Lower lobe of right lung (tissue), 2 donors: ENCODE data around the gene ESRRA. TPM values are rescaled to one million over a fixed set of nuclear protein-coding genes. Genes with fewer than 3 reads are reported as not detected.

Experiments used
- ATAC-seq, 2 donors: fragments of 200-7000 bp; cut with Tn5 transposase; one replicate each; pipeline ENCODE4 v1.9.1; 2020 to 2022; ENCODE audit warnings: mild to moderate bottlenecking in 2 of 2, moderate library complexity in 2 of 2
- DNase-seq: peaks from one replicate; pipeline ENCODE4 v3.0.0-alpha.2; 2020
- H3K27ac ChIP-seq: fragments of 200-600 bp; one replicate; pipeline ENCODE4 v1.8.0; 2022
- H3K27me3 ChIP-seq: fragments of 200-600 bp; one replicate; pipeline ENCODE4 v1.8.0; 2022; ENCODE audit warnings: low read depth
- H3K36me3 ChIP-seq: fragments of 200-600 bp; one replicate; pipeline ENCODE4 v1.8.0; 2022; ENCODE audit warnings: mild to moderate bottlenecking
- H3K4me1 ChIP-seq: fragments of 200-600 bp; one replicate; pipeline ENCODE4 v1.8.0; 2022
- H3K4me3 ChIP-seq: fragments of 200-600 bp; one replicate; pipeline ENCODE4 v1.8.0; 2022; ENCODE audit warnings: mild to moderate bottlenecking
- H3K9me3 ChIP-seq: fragments of 200-600 bp; one replicate; pipeline ENCODE4 v1.8.0; 2022
- CTCF ChIP-seq: fragments of 200-600 bp; IDR thresholded peaks from one replicate; pipeline ENCODE4 v1.8.0; 2022; ENCODE audit warnings: antibody characterized with exemption, mild to moderate bottlenecking
- intact Hi-C: fragments of 100-400 bp; cut with DNase I; formaldehyde crosslinking; loops from one replicate; pipeline ENCODE4 v1.11.0; 2022
- total RNA-seq: library from RNA; stranded (reverse); fragmentation: NEBNext Ultra II Directional; extraction: Animal tissue kit (Norgen Biotek cat#: 25700); gene quantifications from one replicate; pipeline ENCODE4 v1.2.1, GENCODE V29; 2021
- donor health status: DM: no; HTN: yes; CAD: no; lungs with severe emphysema.

Gene ESRRA
- total RNA-seq, 1 donor from 2014 or later: 47.9 TPM

GRCh38 chr11:64278576-64279190 lies 26.6 kb upstream of the ESRRA start:
- no peak for TF ChIP-seq CTCF
- Histone ChIP-seq H3K9me3 (no peaks in the 10 kb centered on the region), H3K4me1 (peaks cover 8% of the 10 kb centered on the region), H3K27me3 (no peaks in the 10 kb centered on the region), H3K36me3 (peaks cover 56% of the 10 kb centered on the region), H3K4me3 (no peak overlapping the region), H3K27ac (no peak overlapping the region)
- no peak for ATAC-seq
- no peak for DNase-seq
- intact Hi-C loops: no loop called here

- intact Hi-C loops: no loop called here
- Histone ChIP-seq H3K4me3 (no peak overlapping the region), H3K36me3 (peaks cover 37% of the 10 kb centered on the region), H3K9me3 (no peaks in the 10 kb centered on the region), H3K27me3 (no peaks in the 10 kb centered on the region), H3K4me1 (peaks cover 22% of the 10 kb centered on the region), H3K27ac (no peak overlapping the region)
- ATAC-seq (no peak), DNase-seq (no peak)
- TF ChIP-seq CTCF: no peak
These were observed 23.2 kb upstream of the ESRRA start for GRCh38 chr11:64281957-64282770.

GRCh38 chr11:64283092-64283491 lies 22.2 kb upstream of the ESRRA start:
- no peaks in the 10 kb centered on the region for H3K9me3 ChIP-seq
- peaks cover 22% of the 10 kb centered on the region for H3K4me1 ChIP-seq
- TF ChIP-seq CTCF: no peak
- no peak overlapping the region for H3K27ac ChIP-seq
- DNase-seq (no peak), ATAC-seq (no peak)
- H3K27me3 ChIP-seq: no peaks in the 10 kb centered on the region
- H3K4me3 ChIP-seq: peak overlapping the region; percentile 77
- intact Hi-C loops: no loop called here
- peaks cover 28% of the 10 kb centered on the region for H3K36me3 ChIP-seq

GRCh38 chr11:64284048-64284961 lies 21.0 kb upstream of the ESRRA start, which contains the start of gene BAD:
BAD (minus strand) TSS chr11:64284665; CDS start chr11:64284368, 297 bp downstream.
- H3K27me3 ChIP-seq: no peaks in the 10 kb centered on the region
- H3K4me1 ChIP-seq: peaks cover 22% of the 10 kb centered on the region
- peaks cover 19% of the 10 kb centered on the region for H3K36me3 ChIP-seq
- peak within 1 kb of the TSS; percentile 77 for H3K4me3 ChIP-seq
- H3K9me3 ChIP-seq: no peaks in the 10 kb centered on the region
- TF ChIP-seq CTCF: no peak
- peak; percentile 96 for ATAC-seq
- intact Hi-C loops: no loop called here
- H3K27ac ChIP-seq: peak within 1 kb of the TSS; percentile 93
- peak; percentile 96 for DNase-seq
